Right lobe of liver (tissue), 6 donors: Measurements from ENCODE around the gene EGFL8. TPM values are rescaled to one million over a fixed set of nuclear protein-coding genes. Genes with fewer than 3 reads are reported as not detected.

ENCODE experiments used
- ATAC-seq, 4 donors: fragments of 200-7000 bp; cut with Tn5 transposase; one replicate each; pipeline ENCODE4 v1.9.1; 2020; ENCODE audit warnings: mild to moderate bottlenecking in 4 of 4, moderate library complexity in 4 of 4
- DNase-seq, 3 donors: peaks; one replicate each; pipeline ENCODE4 v3.0.0-alpha.2; 2020
- H3K27ac ChIP-seq, 3 donors: fragments of 200-600 bp; one replicate each; pipeline ENCODE4 v1.8.0; 2022
- H3K27me3 ChIP-seq, 2 donors: fragments of 200-600 bp; one replicate each; pipeline ENCODE4 v1.8.0; 2022
- H3K36me3 ChIP-seq, 4 donors: fragments of 200-600 bp; sonication (generic) in 1 of 4; one replicate each; pipeline versions ENCODE4 v1.5.1 to v1.8.0; 2017 to 2022; ENCODE audit warnings: control low read depth in 1 of 4
- H3K4me1 ChIP-seq, 4 donors: fragments of 200-600 bp; sonication (generic) in 1 of 4; one replicate each; pipeline versions ENCODE4 v1.5.1 to v1.8.0; 2017 to 2022; ENCODE audit warnings: control low read depth in 1 of 4
- H3K4me3 ChIP-seq, 3 donors: fragments of 200-600 bp; one replicate each; pipeline ENCODE4 v1.8.0; 2022
- H3K9me3 ChIP-seq, 4 donors: fragments of 200-600 bp; sonication (generic) in 1 of 4; one replicate each; pipeline versions ENCODE4 v1.5.1 to v1.8.0; 2017 to 2022; ENCODE audit warnings: control low read depth in 1 of 4
- POLR2A ChIP-seq: fragments of 450-650 bp; IDR thresholded peaks from one replicate; pipeline ENCODE4 v1.6.1; 2017; ENCODE audit warnings: antibody characterized with exemption, mild to moderate bottlenecking
- WGBS: methylation state at CpG from one replicate; pipeline ENCODE4 v1.1.6; 2018; ENCODE audit warnings: low coverage, low lambda C conversion rate; ENCODE audit not compliant: insufficient coverage; ENCODE audit errors: missing lambda C conversion rate; 5-methylcytosine and 5-hydroxymethylcytosine counted together
- intact Hi-C, 2 donors: fragments of 100-400 bp; cut with DNase I; formaldehyde crosslinking; loops; one replicate each; pipeline versions ENCODE4 v1.11.2 to v1.14.1; 2022
- total RNA-seq, 6 experiments: library from RNA; depleted of rRNA in 2 of 6; stranded (reverse); fragments of >200 nt in 2 of 6; fragmentation: NEBNext Ultra II Directional in 3 of 6; extraction: Animal tissue kit (Norgen Biotek cat#: 25700) in 3 of 6; gene quantifications; one replicate each; pipeline versions ENCODE4 v1.1.0 to v1.2.4, GENCODE V29; 2016 to 2023
- TF ChIP-seq, protein P1 (sequence below), 4 donors: fragments of 200-600 bp in 3 of 4; fragments of 450-650 bp in 1 of 4; IDR thresholded peaks; one replicate each; pipeline versions ENCODE4 v1.5.1 to v1.8.0; 2016 to 2022; ENCODE audit warnings: antibody characterized with exemption in 4 of 4, mild to moderate bottlenecking in 2 of 4
- donor health status: DM: no; HTN: yes; CAD: no.
- donor health status: DM: no; HTN: no; CAD: no.
- donor health status: DM: no; HTN: no; CAD: no.
- donor health status: DM: no; HTN: yes; CAD: no.
- donor health status: DM: no; HTN: yes; CAD: no.

EGFL8 gene
- total RNA-seq, 6 experiments from 2014 or later, result 1.4 to 6.0 (median 4.2) TPM

DNA sequence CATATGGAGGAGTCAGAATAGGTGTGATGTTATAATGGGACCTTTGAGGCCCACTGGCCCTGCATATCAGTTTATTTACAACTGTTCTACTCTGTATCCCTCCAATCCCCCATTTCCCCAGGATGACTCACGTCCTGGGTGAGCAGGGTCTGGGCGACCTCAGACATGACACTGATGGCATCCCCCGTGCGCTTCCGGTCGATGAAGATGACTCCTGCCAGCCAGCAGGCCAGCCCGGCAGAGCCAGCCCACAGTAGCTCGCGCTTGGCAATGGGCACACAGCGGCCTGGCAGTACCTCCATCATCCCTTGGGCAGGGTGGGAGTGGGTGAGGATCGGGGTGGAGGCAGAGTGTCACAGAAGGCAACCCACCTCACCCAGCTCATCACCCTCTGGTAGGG lies 5.9 kb downstream of the EGFL8 start:
- intact Hi-C loops, result no loop called here
- no peak for ATAC-seq
- Histone ChIP-seq H3K36me3 (peaks cover 0 to 25% (median 10%) of the 10 kb centered on the region in 4 donors), H3K9me3 (no peaks in the 10 kb centered on the region), H3K4me1 (peaks cover 0 to 10% (median 4%) of the 10 kb centered on the region in 4 donors), H3K27ac (no peak overlapping the region), H3K4me3 (no peak overlapping the region), H3K27me3 (no peaks in the 10 kb centered on the region)
- WGBS, result 91% methylated on average over 11 of the region's 11 CpGs
- TF ChIP-seq POLR2A, result no peak
- TF ChIP-seq, protein P1, sequence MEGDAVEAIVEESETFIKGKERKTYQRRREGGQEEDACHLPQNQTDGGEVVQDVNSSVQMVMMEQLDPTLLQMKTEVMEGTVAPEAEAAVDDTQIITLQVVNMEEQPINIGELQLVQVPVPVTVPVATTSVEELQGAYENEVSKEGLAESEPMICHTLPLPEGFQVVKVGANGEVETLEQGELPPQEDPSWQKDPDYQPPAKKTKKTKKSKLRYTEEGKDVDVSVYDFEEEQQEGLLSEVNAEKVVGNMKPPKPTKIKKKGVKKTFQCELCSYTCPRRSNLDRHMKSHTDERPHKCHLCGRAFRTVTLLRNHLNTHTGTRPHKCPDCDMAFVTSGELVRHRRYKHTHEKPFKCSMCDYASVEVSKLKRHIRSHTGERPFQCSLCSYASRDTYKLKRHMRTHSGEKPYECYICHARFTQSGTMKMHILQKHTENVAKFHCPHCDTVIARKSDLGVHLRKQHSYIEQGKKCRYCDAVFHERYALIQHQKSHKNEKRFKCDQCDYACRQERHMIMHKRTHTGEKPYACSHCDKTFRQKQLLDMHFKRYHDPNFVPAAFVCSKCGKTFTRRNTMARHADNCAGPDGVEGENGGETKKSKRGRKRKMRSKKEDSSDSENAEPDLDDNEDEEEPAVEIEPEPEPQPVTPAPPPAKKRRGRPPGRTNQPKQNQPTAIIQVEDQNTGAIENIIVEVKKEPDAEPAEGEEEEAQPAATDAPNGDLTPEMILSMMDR (IDR thresholded peaks at IDR 0.05), result no peak
- no peak for DNase-seq

DNA sequence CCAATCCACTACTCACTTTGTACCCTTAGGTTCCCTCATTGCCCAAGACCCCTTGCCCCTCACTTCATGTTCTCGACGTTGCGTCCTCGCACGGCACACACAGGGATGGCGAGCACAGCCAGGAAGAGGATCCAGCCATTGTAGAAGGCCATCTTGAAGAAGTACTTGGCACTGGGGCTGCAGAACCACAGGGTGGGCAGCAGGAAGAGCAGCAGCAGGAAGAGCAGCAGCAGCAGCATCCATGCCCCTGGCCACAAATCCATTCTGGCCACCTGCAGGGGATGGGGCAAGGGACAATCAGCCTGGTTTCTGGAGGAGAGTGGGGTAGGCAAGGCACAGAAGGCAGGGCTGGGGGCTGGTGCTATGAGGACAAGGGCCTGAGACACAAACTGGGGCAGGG lies 6.8 kb downstream of the EGFL8 start:
- no peak for DNase-seq
- intact Hi-C loops, result no loop called here
- ATAC-seq, result no peak
- H3K27ac ChIP-seq, result no peak overlapping the region
- peaks cover 0 to 25% (median 10%) of the 10 kb centered on the region in 4 donors for H3K36me3 ChIP-seq
- peaks cover 0 to 12% (median 5%) of the 10 kb centered on the region in 4 donors for H3K4me1 ChIP-seq
- TF ChIP-seq POLR2A, result no peak
- TF ChIP-seq, protein P1 (IDR thresholded peaks at IDR 0.05), result no peak
- no peaks in the 10 kb centered on the region for H3K27me3 ChIP-seq
- 96% methylated on average over 6 of the region's 6 CpGs for WGBS
- H3K4me3 ChIP-seq, result no peak overlapping the region
- H3K9me3 ChIP-seq, result no peaks in the 10 kb centered on the region

DNA sequence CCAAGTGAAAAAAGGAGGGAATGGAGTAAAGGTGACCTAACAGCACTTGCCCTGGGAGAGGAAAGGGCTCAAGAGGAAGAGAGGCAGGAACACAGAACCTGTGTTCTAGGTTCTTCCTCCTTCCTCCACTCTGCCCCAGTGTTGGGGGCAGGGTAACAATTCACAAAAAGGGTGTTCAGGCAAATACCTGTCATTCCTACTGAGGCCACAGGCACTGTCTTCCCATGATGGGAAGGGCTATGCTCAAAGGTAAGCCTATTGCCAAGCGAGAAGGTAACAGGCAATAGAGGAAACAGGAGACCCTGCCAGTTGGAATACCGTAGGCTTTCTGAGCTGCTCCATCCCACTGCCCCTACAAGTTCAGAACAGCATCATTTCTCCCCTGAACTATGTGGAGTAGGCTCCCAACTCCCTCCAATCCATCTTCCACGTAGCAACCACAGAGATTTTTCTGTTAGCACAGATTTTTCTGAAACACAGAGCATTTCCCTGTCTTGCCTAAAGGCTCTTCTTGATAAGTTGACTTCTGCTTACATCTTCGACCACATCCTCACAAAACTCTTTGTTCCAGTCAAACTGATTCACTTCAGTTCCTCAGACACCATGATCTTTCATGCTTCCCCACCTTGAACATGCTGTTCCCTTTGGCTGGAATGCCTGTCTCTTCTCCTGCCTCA lies 8.8 kb downstream of the EGFL8 start:
- ATAC-seq (no peak), DNase-seq (no peak)
- Histone ChIP-seq H3K9me3 (no peaks in the 10 kb centered on the region), H3K27ac (no peak overlapping the region), H3K4me3 (no peak overlapping the region), H3K4me1 (peaks cover 0 to 22% (median 9%) of the 10 kb centered on the region in 4 donors), H3K36me3 (peaks cover 0 to 21% (median 6%) of the 10 kb centered on the region in 4 donors), H3K27me3 (no peaks in the 10 kb centered on the region)
- 79% methylated on average over 3 of the region's 4 CpGs for WGBS
- TF ChIP-seq POLR2A, result no peak
- TF ChIP-seq, protein P1 (IDR thresholded peaks at IDR 0.05), result no peak
- intact Hi-C loops, result no loop called here

DNA sequence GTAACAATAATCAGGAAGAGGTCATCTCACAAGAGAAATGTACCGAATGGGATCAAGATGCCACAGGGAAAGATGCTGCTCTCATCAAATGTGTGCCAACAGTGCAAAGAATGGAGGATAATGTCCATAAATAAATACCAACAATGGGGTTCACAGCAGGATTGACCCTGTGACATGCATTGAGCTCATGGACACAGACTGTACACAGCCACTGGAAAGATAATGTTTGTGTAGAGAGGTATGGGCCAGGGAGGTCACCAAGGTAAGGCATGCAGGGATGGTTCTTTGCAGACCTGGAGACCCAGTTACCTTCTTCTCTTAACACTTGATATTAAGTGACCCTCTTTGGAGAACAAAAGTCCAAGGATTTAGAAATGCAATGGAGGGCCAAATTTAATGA lies 10.0 kb downstream of the EGFL8 start:
- DNase-seq (no peak), ATAC-seq (no peak)
- H3K36me3 ChIP-seq, result peaks cover 0 to 12% (median 6%) of the 10 kb centered on the region in 4 donors
- intact Hi-C loops, result no loop called here
- H3K27ac ChIP-seq, result no peak overlapping the region
- peaks cover 0 to 30% (median 9%) of the 10 kb centered on the region in 4 donors for H3K4me1 ChIP-seq
- no peaks in the 10 kb centered on the region for H3K27me3 ChIP-seq
- H3K4me3 ChIP-seq, result no peak overlapping the region
- no CpG with 5 or more reads among the region's 1 CpG for WGBS
- H3K9me3 ChIP-seq, result no peaks in the 10 kb centered on the region
- TF ChIP-seq POLR2A, result no peak
- TF ChIP-seq, protein P1 (IDR thresholded peaks at IDR 0.05), result no peak
